HG03135 (cell line): ENCODE measurements around the gene CDC14C.

Experiments used
- ATAC-seq: cut with Tn5 transposase; IDR thresholded peaks from one replicate; pipeline ENCODE4 v1.9.1; 2021; ENCODE audit warnings: mild to moderate bottlenecking, moderate library complexity; ENCODE audit not compliant: unreplicated experiment

The CDC14C gene

DNA sequence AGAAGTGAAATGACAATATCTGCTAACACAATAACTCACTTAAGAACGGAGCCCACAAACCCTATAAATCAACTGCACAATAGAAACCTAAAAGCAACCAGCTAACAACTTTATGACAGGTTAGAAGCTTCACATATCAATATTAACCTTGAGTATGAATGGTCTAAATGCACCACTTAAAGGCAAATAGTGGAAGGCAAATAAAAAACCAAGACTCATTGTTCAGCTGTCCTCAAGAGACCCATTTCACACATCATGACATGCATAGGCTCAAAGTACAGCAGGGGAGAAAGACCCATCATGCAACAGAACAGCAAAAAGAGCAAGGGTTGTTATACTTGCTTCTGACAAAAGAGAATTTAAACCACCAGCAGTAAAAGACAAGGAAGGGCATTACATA is 46.8 kb downstream of the CDC14C start:
- no peak for ATAC-seq

DNA sequence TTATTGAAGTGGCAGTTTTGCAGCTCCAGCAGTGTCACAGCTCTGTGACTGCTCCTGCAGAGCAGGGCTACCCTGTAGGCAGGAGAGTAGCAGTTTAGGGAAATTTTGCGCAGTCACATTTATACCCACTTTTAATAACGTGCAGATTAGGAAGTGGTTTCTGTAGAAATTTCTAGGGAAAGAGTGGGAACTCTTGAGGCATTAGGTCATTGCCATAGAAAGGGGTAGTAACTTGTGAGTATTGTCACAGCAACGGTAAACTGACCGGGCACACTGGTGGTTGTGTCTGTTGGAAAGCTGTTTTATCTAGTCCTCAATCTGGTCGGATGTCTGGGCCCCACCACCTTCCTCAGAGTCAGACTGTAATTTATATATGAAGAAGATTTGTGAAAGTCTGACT is 51.9 kb downstream of the CDC14C start:
- no peak for ATAC-seq

DNA sequence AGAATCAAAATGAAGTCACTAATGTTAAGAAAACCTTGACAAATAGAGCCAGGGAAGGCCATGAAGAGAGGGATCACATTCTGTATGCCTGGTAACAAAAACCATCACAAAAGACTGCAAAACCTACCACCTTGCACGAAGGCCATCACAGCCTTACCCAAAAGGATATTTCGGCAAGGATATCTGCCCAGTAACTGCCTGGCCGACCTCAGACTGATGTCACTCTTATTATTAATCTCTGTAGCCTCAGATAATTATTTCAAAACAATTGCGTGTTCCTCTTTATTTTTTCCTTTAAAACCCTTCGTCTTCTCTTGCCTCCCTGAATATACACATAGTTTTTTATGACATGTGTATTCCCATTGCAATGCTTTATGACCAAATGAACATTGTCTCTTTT is 52.5 kb downstream of the CDC14C start:
- ATAC-seq, result no peak
